ENCODE measurements around the gene ANKRD60.

DNA sequence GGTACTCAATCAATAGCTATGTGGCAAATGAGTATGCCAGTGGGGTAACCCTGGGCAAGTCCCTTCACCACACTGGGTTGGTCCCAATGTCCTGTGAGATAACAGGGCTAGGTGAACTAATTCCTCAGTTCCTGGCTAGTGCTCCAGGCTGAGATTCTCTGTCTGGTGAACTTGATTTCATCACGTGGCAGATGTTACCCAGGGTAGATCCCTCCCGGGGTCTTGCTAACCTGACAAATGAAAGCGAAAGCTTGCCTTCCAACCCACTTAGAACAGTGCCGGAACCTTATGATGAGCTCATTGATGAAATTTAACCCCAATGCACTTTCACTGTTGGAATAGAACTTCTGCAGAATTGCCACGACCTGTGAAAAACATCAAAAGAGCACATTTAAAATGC is 6.6 kb upstream of the ANKRD60 start:
- TF ChIP-seq, protein P1, sequence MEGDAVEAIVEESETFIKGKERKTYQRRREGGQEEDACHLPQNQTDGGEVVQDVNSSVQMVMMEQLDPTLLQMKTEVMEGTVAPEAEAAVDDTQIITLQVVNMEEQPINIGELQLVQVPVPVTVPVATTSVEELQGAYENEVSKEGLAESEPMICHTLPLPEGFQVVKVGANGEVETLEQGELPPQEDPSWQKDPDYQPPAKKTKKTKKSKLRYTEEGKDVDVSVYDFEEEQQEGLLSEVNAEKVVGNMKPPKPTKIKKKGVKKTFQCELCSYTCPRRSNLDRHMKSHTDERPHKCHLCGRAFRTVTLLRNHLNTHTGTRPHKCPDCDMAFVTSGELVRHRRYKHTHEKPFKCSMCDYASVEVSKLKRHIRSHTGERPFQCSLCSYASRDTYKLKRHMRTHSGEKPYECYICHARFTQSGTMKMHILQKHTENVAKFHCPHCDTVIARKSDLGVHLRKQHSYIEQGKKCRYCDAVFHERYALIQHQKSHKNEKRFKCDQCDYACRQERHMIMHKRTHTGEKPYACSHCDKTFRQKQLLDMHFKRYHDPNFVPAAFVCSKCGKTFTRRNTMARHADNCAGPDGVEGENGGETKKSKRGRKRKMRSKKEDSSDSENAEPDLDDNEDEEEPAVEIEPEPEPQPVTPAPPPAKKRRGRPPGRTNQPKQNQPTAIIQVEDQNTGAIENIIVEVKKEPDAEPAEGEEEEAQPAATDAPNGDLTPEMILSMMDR (IDR thresholded peaks at IDR 0.05; ENCODE audit: low read depth, low read length) = no peak
- no peak for TF ChIP-seq EZH2phosphoT487 (IDR thresholded peaks at IDR 0.05; ENCODE audit: low read depth)

Data from OCI-LY3 (cell line).